IMR-90 (cell line): ENCODE data around the gene EVL. TPM values are rescaled to one million over a fixed set of nuclear protein-coding genes. Genes with fewer than 3 reads are reported as not detected.

Experiments used
- ATAC-seq: fragments of 200-7000 bp; cut with Tn5 transposase; 2 replicates; pipeline ENCODE4 v1.9.1; 2020; ENCODE audit warnings: low read depth, mild to moderate bottlenecking, moderate library complexity
- BruUV-seq: library from RNA; stranded (reverse); fragments of 400-500 nt; replicated peaks from 2 replicates; lab custom pipeline; 2021; lab: Mats Ljungman, UMichigan
- CTCF ChIA-PET: fragments of 300-600 bp; formaldehyde crosslinking; extraction: SDS; loops from one replicate; lab custom pipeline; 2021; ENCODE audit warnings: antibody characterized with exemption; lab: Yijun Ruan, JAX
- POLR2A ChIA-PET: fragments of 300-600 bp; sonication (Branson Sonifier 250); formaldehyde crosslinking; loops from one replicate; lab custom pipeline; 2022; ENCODE audit warnings: antibody characterized with exemption; ENCODE audit not compliant: unreplicated experiment; lab: Charles Lee
- DNase-seq: peaks from one replicate; pipeline ENCODE4 v3.0.0; 2013
- H2AFZ ChIP-seq: replicated peaks from 2 replicates; pipeline ENCODE3; 2013; ENCODE audit warnings: low read length, mild to moderate bottlenecking; ENCODE audit not compliant: poor library complexity
- H2AK5ac ChIP-seq: 2 replicates; pipeline ENCODE4 v1.6.1; 2013; ENCODE audit warnings: low read depth, low read length, inconsistent platforms
- H2AK9ac ChIP-seq: replicated peaks from 2 replicates; pipeline ENCODE3; 2013; ENCODE audit warnings: mild to moderate bottlenecking, low read depth, low read length, moderate library complexity; ENCODE audit not compliant: poor library complexity
- H2BK120ac ChIP-seq: 2 replicates; pipeline ENCODE4 v1.6.1; 2013; ENCODE audit warnings: low read depth, low read length, inconsistent platforms
- H2BK15ac ChIP-seq: 3 replicates; pipeline ENCODE4 v1.6.1; 2013; ENCODE audit warnings: low read depth, low read length, inconsistent platforms
- H2BK20ac ChIP-seq: 2 replicates; pipeline ENCODE4 v1.6.1; 2013; ENCODE audit warnings: low read depth, mild to moderate bottlenecking, inconsistent platforms, low read length, moderate library complexity
- H2BK5ac ChIP-seq: 2 replicates; pipeline ENCODE4 v1.6.1; 2013; ENCODE audit warnings: mild to moderate bottlenecking, low read depth, low read length, inconsistent platforms; ENCODE audit not compliant: poor library complexity, severe bottlenecking
- H3K14ac ChIP-seq: replicated peaks from 2 replicates; pipeline ENCODE4 v1.6.1; 2013; ENCODE audit warnings: low read depth, low read length, inconsistent platforms
- H3K18ac ChIP-seq: 2 replicates; pipeline ENCODE4 v1.6.1; 2013; ENCODE audit warnings: low read depth, low read length, control low read depth
- H3K23ac ChIP-seq: 2 replicates; pipeline ENCODE4 v1.6.1; 2013; ENCODE audit warnings: low read depth, low read length, inconsistent platforms
- H3K27ac ChIP-seq: 2 replicates; pipeline ENCODE4 v1.5.1; 2013; ENCODE audit warnings: mild to moderate bottlenecking, control low read depth, low read length; ENCODE audit not compliant: insufficient read depth
- H3K27me3 ChIP-seq: 2 replicates; pipeline ENCODE4 v1.6.1; 2013; ENCODE audit warnings: low read length; ENCODE audit not compliant: control insufficient read depth, insufficient read depth
- H3K36me3 ChIP-seq: 2 replicates; pipeline ENCODE4 v1.6.1; 2013; ENCODE audit warnings: low read length, mixed read lengths; ENCODE audit not compliant: control insufficient read depth, insufficient read depth
- H3K4ac ChIP-seq: 2 replicates; pipeline ENCODE4 v1.6.1; 2013; ENCODE audit warnings: low read depth, low read length, inconsistent platforms
- H3K4me1 ChIP-seq: 2 replicates; pipeline ENCODE4 v1.6.1; 2013; ENCODE audit warnings: low read length, mixed read lengths; ENCODE audit not compliant: control insufficient read depth, insufficient read depth
- H3K4me2 ChIP-seq: 2 replicates; pipeline ENCODE4 v1.6.1; 2013; ENCODE audit warnings: low read depth, mild to moderate bottlenecking, control low read depth, low read length, moderate library complexity
- H3K4me3 ChIP-seq: 2 replicates; pipeline ENCODE4 v1.5.1; 2013; ENCODE audit warnings: low read depth, mild to moderate bottlenecking, control low read depth, low read length, moderate library complexity; ENCODE audit not compliant: insufficient read depth
- H3K56ac ChIP-seq: 2 replicates; pipeline ENCODE4 v1.6.1; 2013; ENCODE audit warnings: low read length, inconsistent platforms; ENCODE audit not compliant: insufficient read depth; ENCODE audit errors: extremely low read depth
- H3K79me1 ChIP-seq, 2 experiments: 2 replicates each; pipeline ENCODE4 v1.6.1; 2013; ENCODE audit warnings: low read length in 2 of 2, inconsistent platforms in 1 of 2, low read depth in 1 of 2
- H3K9ac ChIP-seq: 2 replicates; pipeline ENCODE4 v1.6.1; 2013; ENCODE audit warnings: low read depth, low read length, control low read depth
- H3K9me1 ChIP-seq: 2 replicates; pipeline ENCODE4 v1.6.1; 2013; ENCODE audit warnings: low read length, inconsistent platforms; ENCODE audit not compliant: insufficient read depth
- H3K9me3 ChIP-seq: 2 replicates; pipeline ENCODE4 v1.6.1; 2013; ENCODE audit warnings: low read length; ENCODE audit not compliant: control insufficient read depth, insufficient read depth
- H4K20me1 ChIP-seq: 2 replicates; pipeline ENCODE4 v1.6.1; 2013; ENCODE audit warnings: low read length, inconsistent platforms; ENCODE audit not compliant: insufficient read depth
- H4K5ac ChIP-seq: 2 replicates; pipeline ENCODE4 v1.6.1; 2013; ENCODE audit warnings: mild to moderate bottlenecking, low read depth, low read length, control low read depth
- H4K8ac ChIP-seq, 2 experiments: 2 replicates each; pipeline ENCODE4 v1.6.1; 2013; ENCODE audit warnings: low read depth in 2 of 2, low read length in 2 of 2, control low read depth in 1 of 2, inconsistent platforms in 1 of 2
- H4K91ac ChIP-seq: 2 replicates; pipeline ENCODE4 v1.6.1; 2013; ENCODE audit warnings: low read depth, low read length, inconsistent platforms; ENCODE audit not compliant: insufficient read depth
- BHLHE40 ChIP-seq: fragments of 150-350 bp; IDR thresholded peaks from 2 replicates; pipeline ENCODE4 v1.6.1; 2016; ENCODE audit warnings: mild to moderate bottlenecking, low read depth, low read length
- CEBPB ChIP-seq: IDR thresholded peaks from 2 replicates; pipeline ENCODE4 v1.6.1; 2012; ENCODE audit warnings: low read depth, low read length, improper control_type of control experiment
- CTCF ChIP-seq: conservative IDR thresholded peaks from 2 replicates; pipeline ENCODE4 v1.5.1; 2012; ENCODE audit warnings: mild to moderate bottlenecking, low read depth, low read length, improper control_type of control experiment
- ELK1 ChIP-seq: fragments of 150-350 bp; IDR thresholded peaks from 2 replicates; pipeline ENCODE4 v1.6.1; 2016; ENCODE audit warnings: low read depth, mild to moderate bottlenecking, low read length, moderate library complexity, borderline replicate concordance
- NFE2L2 ChIP-seq: fragments of 150-350 bp; IDR thresholded peaks from 2 replicates; pipeline ENCODE4 v1.6.1; 2016; ENCODE audit warnings: low read depth, mild to moderate bottlenecking, low read length
- POLR2A ChIP-seq: IDR thresholded peaks from 2 replicates; pipeline ENCODE4 v1.6.1; 2012; ENCODE audit warnings: mild to moderate bottlenecking, low read depth, low read length
- RAD21 ChIP-seq: IDR thresholded peaks from 2 replicates; pipeline ENCODE4 v1.6.1; 2012; ENCODE audit warnings: low read length, improper control_type of control experiment
- SMC3 ChIP-seq: fragments of 150-350 bp; IDR thresholded peaks from 2 replicates; pipeline ENCODE4 v1.6.1; 2016; ENCODE audit warnings: low read depth, mild to moderate bottlenecking, antibody characterized with exemption, low read length, moderate library complexity
- USF2 ChIP-seq: fragments of 150-350 bp; IDR thresholded peaks from 2 replicates; pipeline ENCODE4 v1.6.1; 2017; ENCODE audit warnings: mild to moderate bottlenecking, antibody characterized with exemption, low read length, low read depth
- WGBS, 2 experiments: methylation state at CpG; one replicate each; pipeline versions ENCODE4 v1.1.5 to v1.1.7; 2013; ENCODE audit warnings: missing lambda C conversion rate in 2 of 2; ENCODE audit not compliant: insufficient read length in 1 of 2; ENCODE audit errors: extremely low coverage in 2 of 2; 5-methylcytosine and 5-hydroxymethylcytosine counted together
- dilution Hi-C: fragments of 300-500 bp; cut with HindIII; formaldehyde crosslinking; loops from one replicate; pipeline ENCODE4 v1.14.3; 2018; ENCODE audit warnings: low sequenced_read_pairs; ENCODE audit not compliant: unreplicated experiment
- in situ Hi-C: fragments of 300-500 bp; cut with MboI; formaldehyde crosslinking; loops from 3 replicates; pipeline ENCODE4 v1.14.3; 2019; ENCODE audit warnings: low sequenced_read_pairs, inconsistent platforms, mixed read lengths
- intact Hi-C: fragments of 100-400 bp; cut with micrococcal nuclease; formaldehyde crosslinking; loops from 2 replicates; pipeline ENCODE4 v1.10.0; 2022
- polyA plus RNA-seq, 3 experiments: library from polyadenylated mRNA; depleted of rRNA; stranded (reverse); fragments of >200 nt; gene quantifications; 2 replicates each; pipeline ENCODE4 v1.2.3, GENCODE V29; 2012; ENCODE audit warnings: low replicate concordance in 1 of 3
- total RNA-seq: library from RNA; depleted of rRNA; stranded (reverse); fragments of >200 nt; gene quantifications from 2 replicates; pipeline ENCODE4 v1.2.3, GENCODE V29; 2012

Gene EVL
- total and polyA plus RNA-seq, 2 of the 4 experiments (the other 2 are of a cell fraction), result 7.2 to 36.5 TPM

GRCh38 chr14:100041271-100041670 lies 24.0 kb upstream of the EVL start:
- H3K18ac ChIP-seq, result no peak overlapping the region
- H2BK120ac ChIP-seq, result no peak overlapping the region
- peaks cover 8 to 14% of the 10 kb centered on the region in 2 experiments; a peak in 3 of 4 replicates for H3K79me1 ChIP-seq
- no peak overlapping the region for H3K4ac ChIP-seq
- H4K5ac ChIP-seq, result no peak overlapping the region
- no peak overlapping the region for H2BK15ac ChIP-seq
- H3K14ac ChIP-seq, result no peak overlapping the region
- no peak for DNase-seq
- TF ChIP-seq USF2, result no peak
- no peak for TF ChIP-seq SMC3
- no peak for TF ChIP-seq BHLHE40
- TF ChIP-seq NFE2L2, result no peak
- TF ChIP-seq CEBPB, result no peak
- TF ChIP-seq CTCF, result no peak
- TF ChIP-seq RAD21, result no peak
- no peak for TF ChIP-seq ELK1
- no peak for TF ChIP-seq POLR2A
- intact Hi-C loops (no loop called here), dilution Hi-C loops (no loop called here), in situ Hi-C loops (no loop called here)
- no peak overlapping the region for H2AFZ ChIP-seq
- no peaks in the 10 kb centered on the region for H3K9me3 ChIP-seq
- ChIA-PET CTCF (no interaction called here), POLR2A (no interaction called here)
- H2AK5ac ChIP-seq, result no peak overlapping the region
- H3K27me3 ChIP-seq, result no peaks in the 10 kb centered on the region
- H4K20me1 ChIP-seq, result no peaks in the 10 kb centered on the region; the same call in 1 of the 2 replicates
- no peak overlapping the region for H3K27ac ChIP-seq
- no peaks in the 10 kb centered on the region for H3K36me3 ChIP-seq
- no peak overlapping the region for H2BK5ac ChIP-seq
- H3K23ac ChIP-seq, result no peak overlapping the region
- no peak for ATAC-seq
- no peak overlapping the region for H3K4me3 ChIP-seq
- no peak overlapping the region for H2AK9ac ChIP-seq
- no TSS peak for BruUV-seq
- H4K91ac ChIP-seq, result no peak overlapping the region
- H3K9me1 ChIP-seq, result no peaks in the 10 kb centered on the region
- no peak overlapping the region for H3K56ac ChIP-seq
- H3K4me2 ChIP-seq, result no peak overlapping the region
- WGBS, 2 experiments, result no CpG with 5 or more reads among the region's 2 CpGs
- H3K4me1 ChIP-seq, result peaks cover 9% of the 10 kb centered on the region
- no peak overlapping the region for H3K9ac ChIP-seq
- H2BK20ac ChIP-seq, result no peak overlapping the region
- H4K8ac ChIP-seq, result no peak overlapping the region
